Raji (cell line): ENCODE results near the gene PRPSAP1.
A peak's percentile ranks its signal among the peaks of the same experiment; 100 is the strongest.

Experiments
- POLR2A ChIP-seq: IDR thresholded peaks from 2 replicates; pipeline ENCODE4 v1.6.1; 2011; ENCODE audit warnings: low read depth, low read length, control low read depth; ENCODE audit not compliant: insufficient read depth

The PRPSAP1 gene

DNA sequence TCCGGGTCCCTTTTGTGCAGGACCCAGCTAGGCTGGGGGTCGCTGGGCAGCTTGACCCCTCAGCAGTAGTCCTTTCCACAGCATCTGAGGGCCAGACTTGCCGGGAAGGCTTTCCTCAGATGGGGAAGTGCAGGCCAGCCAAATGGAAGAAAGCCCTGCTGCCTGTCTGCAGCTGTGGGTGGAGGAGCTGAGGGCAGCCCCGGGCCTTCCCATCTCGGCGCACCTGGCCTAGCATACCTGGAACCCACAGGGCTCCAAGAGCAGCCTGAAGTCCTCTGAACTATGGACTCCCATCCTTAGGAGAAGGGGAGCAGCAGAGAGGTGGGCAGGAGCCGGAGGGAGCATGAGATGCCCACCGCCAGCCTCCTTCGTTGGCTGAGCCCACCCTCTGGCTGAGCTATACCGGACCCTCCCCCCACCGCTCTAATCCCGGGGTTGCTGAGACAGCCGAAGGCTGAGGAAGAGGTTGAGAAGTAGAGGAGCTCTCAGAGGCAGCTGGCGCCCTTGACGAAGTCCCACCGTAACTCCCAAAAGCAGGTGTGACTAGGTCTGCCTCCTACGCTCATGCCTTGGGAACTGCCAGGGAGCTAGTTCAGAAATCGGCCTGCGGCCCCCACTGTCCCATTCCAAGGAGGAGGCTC lies 75.3 kb downstream of the PRPSAP1 start:
- TF ChIP-seq POLR2A = no peak

DNA sequence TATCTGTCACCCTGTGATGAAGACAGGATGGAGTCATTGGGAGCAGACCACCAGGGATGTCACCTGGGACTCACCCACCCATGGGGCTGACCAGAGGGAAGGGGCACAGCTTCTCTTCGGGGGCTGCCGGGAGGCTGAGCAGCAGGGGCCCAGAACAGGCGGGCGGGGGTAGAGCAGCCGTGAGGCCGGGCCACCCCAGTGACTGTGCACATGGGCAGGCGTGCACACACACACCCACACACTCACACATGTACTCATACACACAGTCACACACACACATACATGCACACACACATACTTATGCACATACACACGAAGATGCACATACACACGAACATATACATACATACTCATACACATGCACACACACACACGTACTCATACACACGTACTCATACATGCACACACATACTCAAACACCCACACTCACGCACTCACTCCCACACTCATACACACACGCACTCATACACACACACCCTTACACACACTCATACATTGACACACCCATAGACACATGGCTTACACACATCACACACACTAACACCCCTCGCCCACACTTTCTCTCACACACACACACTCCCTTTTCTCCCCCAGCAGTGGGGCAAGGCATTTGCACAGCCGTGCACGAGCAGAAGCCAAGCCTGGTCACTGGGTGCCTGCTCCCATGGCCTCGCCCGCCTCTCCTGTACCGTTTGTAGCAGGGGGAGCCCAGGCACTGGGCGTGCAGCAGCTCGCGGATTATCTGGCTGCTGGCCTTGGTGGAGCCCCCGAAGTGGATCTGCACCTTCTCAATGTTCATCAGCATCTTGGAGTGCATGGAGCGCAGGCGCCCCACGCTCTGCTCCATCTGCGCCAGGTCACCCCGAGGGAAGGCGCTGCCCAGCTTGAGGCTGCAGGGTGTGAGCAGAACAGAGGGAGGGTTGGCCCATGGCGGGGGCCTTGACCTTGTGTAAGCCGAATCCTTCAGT lies 76.1 kb downstream of the PRPSAP1 start:
- no peak for TF ChIP-seq POLR2A

DNA sequence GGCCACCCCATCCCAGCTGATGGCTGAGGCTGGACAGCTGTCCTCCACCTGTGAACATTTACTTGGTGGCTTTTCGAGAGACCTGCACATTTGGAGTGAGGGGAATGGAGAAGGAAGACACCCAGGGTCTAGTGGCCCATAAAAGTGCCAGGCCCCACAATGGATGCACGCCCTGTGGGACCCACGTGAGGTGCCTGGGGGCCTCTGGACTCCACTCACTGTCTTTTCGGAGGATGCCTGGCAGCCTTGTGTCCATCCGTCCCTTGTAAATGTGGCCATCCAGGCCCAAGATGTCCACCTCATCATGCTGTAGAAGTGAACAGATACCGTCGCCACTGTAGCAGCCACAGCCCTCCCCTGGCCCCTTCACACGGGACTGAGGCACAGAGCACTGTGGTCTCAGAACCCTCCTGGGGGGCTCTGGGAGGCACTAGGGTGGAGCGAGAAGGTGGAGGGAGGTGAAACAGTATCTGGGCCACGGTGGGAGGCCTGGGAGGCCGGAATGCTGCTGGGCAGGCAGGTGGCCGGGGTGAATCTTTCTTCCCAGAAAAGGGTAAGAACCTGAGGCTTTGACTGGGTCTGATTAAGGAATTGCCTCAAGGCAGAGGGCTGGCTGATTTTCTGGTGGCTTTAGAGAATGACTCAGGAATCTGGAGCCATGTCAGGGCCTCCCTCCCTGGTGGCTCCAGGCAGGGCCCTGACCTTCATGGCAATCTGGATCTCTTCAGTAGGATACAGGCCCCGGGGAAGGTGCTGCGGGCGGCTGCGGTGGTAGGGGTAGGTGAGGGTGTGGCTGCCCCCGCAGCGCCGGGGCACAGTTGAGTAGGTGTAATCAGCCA lies 77.0 kb downstream of the PRPSAP1 start:
- no peak for TF ChIP-seq POLR2A

DNA sequence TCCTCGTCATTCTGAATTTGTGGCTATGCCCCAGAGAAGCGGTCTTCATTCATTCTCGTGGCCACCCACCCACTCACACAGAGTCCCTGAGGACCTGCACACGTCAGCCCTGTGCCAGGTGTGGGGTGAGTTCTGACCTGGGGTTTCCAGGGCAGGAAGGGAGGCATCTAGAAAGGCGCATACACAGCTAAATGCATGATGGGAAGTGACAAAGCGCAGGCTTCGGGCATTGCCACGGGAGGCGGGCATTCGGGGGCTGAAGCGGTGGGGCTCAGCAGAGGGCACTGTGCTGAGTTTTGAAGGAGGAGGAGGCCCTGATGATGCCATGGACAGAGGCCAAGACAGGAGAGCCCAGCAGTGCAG lies 77.7 kb downstream of the PRPSAP1 start:
- TF ChIP-seq POLR2A = no peak

DNA sequence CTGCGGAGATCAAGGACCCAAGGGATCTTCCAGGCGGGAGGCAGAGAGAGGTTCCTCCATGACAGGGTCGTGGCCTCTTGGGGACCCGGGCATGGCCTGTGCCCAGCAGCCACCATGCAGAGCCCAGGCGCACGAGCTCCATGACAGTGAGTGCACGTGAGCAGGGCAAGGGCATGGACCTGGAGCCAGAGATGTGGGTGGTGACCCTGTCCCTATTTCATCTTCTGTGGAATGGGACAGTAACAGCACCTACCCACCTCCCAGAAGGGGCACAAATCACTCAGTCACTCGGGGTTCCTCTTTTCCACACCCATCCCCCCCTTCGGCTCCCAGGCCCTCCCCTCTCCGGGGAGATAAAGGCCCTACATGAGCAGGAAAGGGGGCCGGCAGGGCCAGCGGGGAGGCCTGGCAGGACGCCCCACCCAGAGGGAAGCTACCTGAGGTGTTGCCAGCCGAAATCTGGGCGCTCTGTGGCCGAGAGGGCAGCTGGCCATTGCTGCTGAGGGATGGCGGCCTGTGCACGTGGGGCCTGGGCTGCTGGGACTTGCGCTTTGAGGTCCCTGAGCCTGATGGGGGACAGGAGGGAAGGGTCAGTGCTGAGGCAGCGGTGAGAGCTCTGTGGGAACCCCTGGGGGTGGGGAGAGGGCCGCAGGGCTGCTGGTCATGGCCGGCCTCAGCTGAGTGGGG lies 78.2 kb downstream of the PRPSAP1 start:
- TF ChIP-seq POLR2A = no peak

DNA sequence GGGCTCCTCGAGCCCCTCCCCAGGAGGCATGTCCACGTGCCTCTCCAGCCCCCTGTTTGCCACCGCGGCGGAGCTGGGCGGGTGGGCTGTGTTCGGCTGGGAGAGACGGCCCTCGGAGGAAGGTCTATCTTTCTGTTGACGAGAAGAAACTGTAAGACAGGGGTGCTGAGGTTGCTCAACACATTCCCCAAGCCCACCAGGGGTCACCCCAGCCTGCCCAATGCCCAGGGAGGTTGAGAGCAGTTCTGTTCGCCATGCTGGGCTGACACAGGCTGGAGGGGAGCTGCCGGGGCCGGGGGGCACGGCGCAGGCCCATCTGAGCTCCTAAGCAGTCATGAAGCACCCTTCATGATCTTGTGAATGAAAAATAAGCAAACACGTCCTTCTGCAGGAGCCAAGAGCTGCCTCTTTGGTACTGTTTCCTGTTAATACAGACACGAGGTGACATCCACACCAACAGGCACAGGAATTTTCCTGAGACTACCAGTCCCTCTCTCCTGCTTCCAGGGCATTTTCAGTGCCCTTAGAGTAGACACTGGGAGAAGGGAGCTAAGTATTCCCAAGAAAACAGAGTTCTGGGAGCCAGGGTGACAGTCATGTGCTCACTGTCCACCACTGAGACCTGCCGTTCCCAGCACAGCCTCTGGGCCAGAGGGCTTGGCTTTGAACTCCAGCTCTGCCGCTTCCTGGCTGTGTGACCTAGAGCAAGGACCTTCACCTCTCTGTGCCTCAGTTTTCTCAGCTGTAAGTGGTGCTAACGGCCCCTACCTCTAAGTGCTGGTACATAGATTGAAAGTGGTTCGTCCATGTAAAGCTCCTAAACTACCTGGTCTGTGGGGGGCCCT lies 79.4 kb downstream of the PRPSAP1 start:
- TF ChIP-seq POLR2A = no peak

DNA sequence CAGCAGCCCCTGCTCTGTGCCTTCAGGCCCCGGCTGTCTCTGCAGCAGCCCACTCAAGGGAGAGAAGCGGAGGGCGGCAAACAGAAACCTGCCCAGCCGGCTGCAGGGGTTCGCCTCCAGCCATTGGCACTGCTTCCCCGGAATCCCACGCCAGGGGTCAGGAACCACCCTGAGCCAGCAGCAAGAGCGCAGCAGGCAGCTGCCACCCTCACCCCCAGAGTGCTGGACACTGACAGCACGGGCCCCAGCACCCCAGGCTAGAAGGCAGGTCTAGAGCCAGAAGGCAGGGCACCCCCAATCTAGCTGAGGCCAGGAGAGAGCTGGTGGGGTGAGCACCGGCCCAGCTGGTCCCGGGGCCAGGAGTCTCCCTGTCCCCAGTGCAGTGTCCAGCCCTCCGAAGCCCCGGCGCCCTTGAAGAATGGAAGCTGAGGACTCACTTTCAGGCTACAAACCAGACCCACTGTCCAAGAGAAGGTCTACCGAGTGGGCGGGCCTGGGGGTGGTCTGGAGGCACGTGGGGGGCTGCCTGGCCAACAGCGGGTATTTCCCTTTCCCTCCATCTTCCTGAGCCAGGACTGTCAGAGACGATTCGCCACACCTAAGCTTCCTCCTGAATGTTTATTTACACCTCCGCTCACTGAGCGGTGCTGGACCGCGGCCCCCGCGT lies 80.1 kb downstream of the PRPSAP1 start:
- TF ChIP-seq POLR2A = no peak

DNA sequence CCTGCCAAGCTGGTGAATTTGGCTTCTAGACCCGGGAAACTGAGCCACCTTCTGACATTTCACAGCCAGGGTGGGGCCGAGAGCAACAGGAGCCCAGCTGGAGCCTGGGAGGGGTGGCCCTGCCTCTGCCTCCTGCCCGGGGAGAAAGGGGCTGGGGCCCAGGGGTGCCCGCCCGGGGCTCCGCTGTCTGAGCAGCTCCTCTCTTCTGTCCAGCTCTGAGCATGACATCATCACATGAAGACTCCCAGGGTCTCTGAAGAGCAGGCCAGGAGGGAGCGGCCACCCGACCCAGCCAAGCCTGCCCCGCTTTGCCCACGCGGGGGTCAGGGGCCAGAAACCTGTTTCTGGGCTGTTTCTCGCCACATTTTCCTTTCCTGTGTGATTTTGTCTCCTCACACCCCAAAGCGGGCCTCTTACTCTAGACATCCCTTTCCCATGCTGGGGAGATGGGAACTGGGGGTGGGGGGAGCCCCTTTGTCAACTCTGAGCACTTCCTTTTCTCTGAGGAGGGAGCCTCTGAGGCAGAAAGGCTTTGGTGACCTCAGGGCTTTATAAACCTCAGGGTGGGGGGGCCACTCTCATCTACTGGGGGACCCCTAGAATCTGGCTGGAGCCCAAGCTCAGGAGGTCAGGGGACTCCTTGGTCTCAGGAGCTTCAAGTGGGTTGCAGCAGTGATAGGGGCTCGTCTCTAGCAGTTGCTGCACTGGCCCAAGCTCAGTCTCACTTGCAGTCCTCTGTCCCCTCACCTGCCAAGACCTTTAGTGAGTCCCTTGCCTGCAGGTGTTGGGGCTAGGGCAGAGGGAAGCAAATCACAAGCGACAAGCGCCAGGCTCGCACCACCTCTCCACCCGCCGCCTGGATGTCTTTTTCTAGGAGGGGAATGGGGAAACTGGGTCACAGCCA lies 80.9 kb downstream of the PRPSAP1 start:
- no peak for TF ChIP-seq POLR2A

DNA sequence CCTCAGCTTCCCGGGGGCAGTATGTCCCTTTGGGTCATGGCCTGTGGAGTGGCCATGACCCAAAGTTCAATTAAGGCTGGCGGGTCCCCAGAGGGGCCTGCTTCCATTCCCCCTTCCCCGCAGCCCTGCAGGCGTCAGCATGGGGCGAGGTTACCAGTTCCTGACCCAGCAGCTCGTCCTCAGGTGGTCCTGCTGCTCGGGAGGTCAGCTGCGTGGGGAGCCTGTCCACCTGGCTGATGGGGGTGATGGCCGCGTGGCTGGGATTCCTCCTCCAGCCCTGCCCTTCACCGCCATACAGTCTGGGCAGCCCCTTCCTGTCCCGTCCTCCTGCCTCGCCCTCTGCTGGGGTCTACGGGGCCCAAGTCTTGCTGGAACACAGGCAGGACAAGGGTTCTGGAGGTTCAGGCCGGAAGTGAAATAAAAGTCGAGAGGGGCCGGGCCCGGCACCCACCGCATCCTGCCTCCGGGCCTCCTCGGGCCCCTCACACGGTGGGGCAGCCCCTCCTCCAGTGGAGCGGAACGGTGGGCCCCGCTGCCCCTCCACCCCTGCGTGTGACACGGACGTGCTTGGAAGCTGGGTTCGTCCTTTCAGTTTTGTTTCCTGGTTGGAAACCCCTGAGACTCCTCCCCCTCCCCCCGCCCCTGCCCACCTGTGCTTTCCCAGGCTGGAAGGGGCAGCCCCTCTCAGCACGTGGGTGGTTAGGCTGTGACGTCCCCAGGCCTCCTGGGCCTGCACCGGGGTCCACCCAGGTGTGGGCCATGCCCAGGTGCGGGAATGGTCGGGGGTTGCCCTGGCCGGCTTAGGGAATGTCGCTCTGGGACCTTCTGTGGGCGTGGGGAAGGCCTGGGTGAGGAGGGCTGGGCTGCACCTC lies 81.8 kb downstream of the PRPSAP1 start:
- peak; percentile 61 for TF ChIP-seq POLR2A

DNA sequence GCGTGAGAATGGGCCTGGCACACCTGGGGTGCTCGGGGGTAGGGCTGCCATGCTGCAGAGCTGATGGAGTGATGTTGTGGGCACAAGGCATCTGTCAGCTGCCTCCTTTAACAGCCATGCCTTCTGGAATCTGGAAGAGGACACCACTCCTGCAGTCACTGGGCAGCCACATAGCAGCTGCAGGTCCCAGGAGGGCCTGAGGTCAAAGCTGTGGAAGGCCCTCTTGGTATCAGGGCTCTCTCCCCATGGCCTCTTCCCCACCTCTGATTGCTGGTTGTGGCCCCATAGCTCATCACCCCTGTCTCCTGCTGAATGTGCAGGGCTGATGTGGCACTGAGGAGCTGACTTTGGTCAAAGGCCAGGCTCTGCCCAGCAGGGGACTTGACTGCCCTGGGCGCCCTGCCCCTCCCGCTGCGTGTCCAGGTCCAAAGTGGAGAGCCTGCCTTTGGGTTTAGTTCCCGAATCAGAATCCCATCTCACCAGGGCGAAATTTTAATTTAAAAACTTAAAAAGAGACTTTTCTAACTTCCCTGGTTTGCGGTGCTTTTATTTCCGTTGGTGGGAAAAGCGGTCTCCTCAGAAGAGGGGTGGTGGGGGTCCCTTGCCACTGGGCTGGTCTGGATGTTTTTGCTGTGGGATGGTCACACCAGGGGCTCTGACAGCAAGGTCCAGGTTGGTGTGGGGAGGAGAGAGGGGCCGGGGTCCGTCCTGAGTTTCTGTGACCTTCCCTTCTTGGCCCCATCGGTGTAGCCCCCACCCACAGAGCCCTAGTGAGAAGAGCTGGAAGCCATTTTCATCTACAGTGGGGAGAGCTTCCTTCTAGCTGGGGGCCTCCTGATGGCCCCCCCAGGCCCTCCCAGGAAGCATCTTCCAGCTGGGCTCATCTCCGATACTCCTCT lies 82.7 kb downstream of the PRPSAP1 start:
- peak; percentile 36; the same call in 1 of the 2 replicates for TF ChIP-seq POLR2A
